ENCODE data around the gene TAF1. TPM values are rescaled to one million over a fixed set of nuclear protein-coding genes. Genes with fewer than 3 reads are reported as not detected.

The TAF1 gene
- total and polyA plus RNA-seq, 9 of the 15 experiments (the other 6 are each of a cell fraction or from before 2014, with no cell fraction given), result 6.4 to 45.1 (median 38.1) TPM

- Histone ChIP-seq H3K4me2 (ENCODE audit: insufficient read depth, low read length) (no peak overlapping the region), H3K4me1 (replicated peaks in 1 of 2; ENCODE audit: control insufficient read depth in 2 of 2, insufficient read depth in 2 of 2, low read length in 2 of 2) (no peaks in the 10 kb centered on the region), H3K27ac (ENCODE audit: extremely low read depth, low read depth, low read length) (no peak overlapping the region), H3K79me2 (ENCODE audit: control insufficient read depth, insufficient read depth, low read length) (no peaks in the 10 kb centered on the region), H4K20me1 (replicated peaks; ENCODE audit: control insufficient read depth, insufficient read depth, low read length) (no peaks in the 10 kb centered on the region), H2AFZ (ENCODE audit: low read depth, low read length) (no peak overlapping the region), H3K9ac (ENCODE audit: insufficient read depth in 1 of 2, low read depth in 2 of 2, low read length in 2 of 2) (no peak overlapping the region), H3K9me1 (ENCODE audit: control insufficient read depth, insufficient read depth, low read length) (no peaks in the 10 kb centered on the region), H3K9me3 (replicated peaks; ENCODE audit: control insufficient read depth, insufficient read depth, low read depth, low read length) (no peaks in the 10 kb centered on the region), H3K27me3 (ENCODE audit: control insufficient read depth in 2 of 2, insufficient read depth in 2 of 2, low read length in 2 of 2) (no peaks in the 10 kb centered on the region), H3K4me3 (no peak overlapping the region), H3K36me3 (ENCODE audit: control insufficient read depth, insufficient read depth, low read length) (no peaks in the 10 kb centered on the region)
- DNase-seq (ENCODE audit: extremely low read depth in 1 of 4, low spot score in 3 of 4) (no peak), ATAC-seq (no peak), FAIRE-seq (no peak)
- POLR2A ChIA-PET, result interaction anchor here (0.9 kb wide), 1 partner anchor 18 kb away, joined by 3 read pairs; no protein-coding TSS in a partner anchor
- CTCF ChIA-PET (ENCODE audit: low intra/inter-chr PET ratio), result no interaction called here
- in situ Hi-C loops (cut with MboI) (no loop called here), intact Hi-C loops (cut with micrococcal nuclease) (no loop called here)
- no TSS peak for BruUV-seq (replicated peaks)
- no CpG with 5 or more reads among the region's 1 CpG for WGBS (ENCODE audit: insufficient coverage, low coverage, missing lambda C conversion rate)
- TF ChIP-seq TRIM25 (IDR thresholded peaks at IDR 0.05; ENCODE audit: borderline replicate concordance), result no peak
- no peak for TF ChIP-seq SRSF3 (IDR thresholded peaks at IDR 0.05; ENCODE audit: insufficient read depth, low read length)
- TF ChIP-seq ZNF263 (CRISPR knock-in tag; IDR thresholded peaks at IDR 0.05; ENCODE audit: borderline replicate concordance), result no peak
- no peak for TF ChIP-seq CAMTA2 (CRISPR knock-in tag; conservative IDR thresholded peaks at IDR 0.05)
- TF ChIP-seq ZBTB26 (CRISPR knock-in tag; IDR thresholded peaks at IDR 0.05), result no peak
- no peak for TF ChIP-seq ELF1 (tag; IDR thresholded peaks at IDR 0.05)
- no peak for TF ChIP-seq MBD2 (IDR thresholded peaks at IDR 0.05; ENCODE audit: borderline replicate concordance, low read depth)
- no peak for TF ChIP-seq ZBTB5 (IDR thresholded peaks at IDR 0.05)
- TF ChIP-seq ILK (tag; IDR thresholded peaks at IDR 0.05; ENCODE audit: borderline replicate concordance, low read depth), result no peak
- no peak for TF ChIP-seq LARP7 (IDR thresholded peaks at IDR 0.05)
- no peak for TF ChIP-seq GABPB2 (CRISPR knock-in tag; conservative IDR thresholded peaks at IDR 0.05)
- TF ChIP-seq ZFP36 (IDR thresholded peaks at IDR 0.05; ENCODE audit: low read depth, low read length, partially characterized antibody), result no peak
- TF ChIP-seq SMAD3 (CRISPR knock-in tag; conservative IDR thresholded peaks at IDR 0.05), result no peak
- no peak for TF ChIP-seq TCF3 (CRISPR knock-in tag; IDR thresholded peaks at IDR 0.05)
- TF ChIP-seq SMAD2 (IDR thresholded peaks at IDR 0.05; ENCODE audit: low read depth, low read length), result no peak
These were observed 46.0 kb upstream of the TAF1 start for GRCh38 chrX:71320126-71320525.

All from K562 (cell line).